HCT116 (cell line): ENCODE data around the gene UBQLN1.

Experiments used
- ATF3 ChIP-seq: IDR thresholded peaks from 2 replicates; pipeline ENCODE4 v1.6.1; 2012
- CEBPB ChIP-seq: IDR thresholded peaks from 2 replicates; pipeline ENCODE4 v1.6.1; 2012; ENCODE audit warnings: low read depth
- CTCF ChIP-seq, 3 experiments: fragments of 200-600 bp in 1 of 3; sonication (generic) in 1 of 3; IDR thresholded peaks in 2 of 3; conservative IDR thresholded peaks in 1 of 3; 2 replicates each; pipeline ENCODE4 v1.5.1; 2012 to 2017; ENCODE audit warnings: low read depth in 2 of 3, low read length in 2 of 3, antibody characterized with exemption in 1 of 3, borderline replicate concordance in 1 of 3, control low read depth in 1 of 3, mild to moderate bottlenecking in 1 of 3, mixed read lengths in 1 of 3, mixed run types in 1 of 3, moderate library complexity in 1 of 3; ENCODE audit not compliant: insufficient read depth in 1 of 3
- EZH2 ChIP-seq: fragments of 200-600 bp; sonication (generic); IDR thresholded peaks from 2 replicates; pipeline ENCODE4 v1.6.1; 2017; ENCODE audit warnings: antibody characterized with exemption, mixed run types
- JUND ChIP-seq: IDR thresholded peaks from 2 replicates; pipeline ENCODE4 v1.6.1; 2012
- MAX ChIP-seq: IDR thresholded peaks from 2 replicates; pipeline ENCODE4 v1.6.1; 2012
- POLR2A ChIP-seq: IDR thresholded peaks from 2 replicates; pipeline ENCODE4 v1.7.0; 2011; ENCODE audit warnings: borderline replicate concordance; ENCODE audit not compliant: insufficient read depth, insufficient read length; ENCODE audit errors: extremely low read depth
- POLR2AphosphoS5 ChIP-seq: IDR thresholded peaks from 2 replicates; pipeline ENCODE4 v1.6.1; 2011; ENCODE audit warnings: mild to moderate bottlenecking, low read depth, low read length, moderate library complexity
- RAD21 ChIP-seq: IDR thresholded peaks from 2 replicates; pipeline ENCODE4 v1.6.1; 2012; ENCODE audit warnings: low read depth, mild to moderate bottlenecking
- SIN3A ChIP-seq: IDR thresholded peaks from 2 replicates; pipeline ENCODE4 v1.6.1; 2012; ENCODE audit warnings: low read depth
- SP1 ChIP-seq: IDR thresholded peaks from 2 replicates; pipeline ENCODE4 v1.6.1; 2012; ENCODE audit warnings: low read depth
- TCF7L2 ChIP-seq: IDR thresholded peaks from 2 replicates; pipeline ENCODE4 v1.7.0; 2011; ENCODE audit warnings: borderline replicate concordance, inconsistent platforms; ENCODE audit not compliant: insufficient read depth, insufficient read length; ENCODE audit errors: extremely low read depth
- ZFX ChIP-seq: fragments of 450-650 bp; IDR thresholded peaks from 2 replicates; pipeline ENCODE4 v1.6.1; 2017
- ZNF274 ChIP-seq: fragments of 200-500 bp; sonication (Bioruptor generic); IDR thresholded peaks from 2 replicates; pipeline ENCODE4 v1.6.1; 2014; ENCODE audit warnings: mild to moderate bottlenecking, low read depth, low read length, inconsistent platforms

- TF ChIP-seq CTCF (IDR thresholded peaks at IDR 0.05 in 2 of 3, conservative IDR thresholded peaks at IDR 0.05 in 1 of 3; ENCODE audit: borderline replicate concordance in 1 of 3, insufficient read depth in 1 of 3, low read depth in 2 of 3, low read length in 2 of 3) (no peak), SP1 (no peak), ZFX (no peak), POLR2A (no peak), EZH2 (no peak), JUND (no peak), CEBPB (no peak), ZNF274 (no peak), TCF7L2 (no peak), RAD21 (no peak), ATF3 (no peak), SIN3A (no peak), POLR2AphosphoS5 (no peak), MAX (no peak)
Observed at GRCh38 chr9:83633255-83633654, 74.5 kb downstream of the UBQLN1 start.
